ENCODE measurements around the gene ACADM. TPM values are rescaled to one million over a fixed set of nuclear protein-coding genes. Genes with fewer than 3 reads are reported as not detected.
"Not testable (repeated sequence)": the region's sequence is repeated elsewhere in the genome, so short reads cannot be mapped to it uniquely, and the experiment has no call there.

The ACADM gene
- total RNA-seq, 2 donors from 2014 or later: 33.4 to 38.1 TPM

- DNase-seq (ENCODE audit: low spot score): peak; percentile 98
- intact Hi-C loops (cut with DNase I): no loop called here
These were observed 61.7 kb downstream of the ACADM start, which contains the start of gene RABGGTB for GRCh38 chr1:75785983-75786853. Gene RABGGTB (plus strand): TSS chr1:75786256. CDS start chr1:75786272, 16 bp downstream.

GRCh38 chr1:75786901-75787493, 62.5 kb downstream of the ACADM start:
- intact Hi-C loops (cut with DNase I): no loop called here
- no peak for DNase-seq (ENCODE audit: low spot score)

GRCh38 chr1:75787524-75787923, 63.0 kb downstream of the ACADM start:
- intact Hi-C loops (cut with DNase I): no loop called here
- no peak for DNase-seq (ENCODE audit: low spot score)

- DNase-seq (ENCODE audit: low spot score): no peak
- intact Hi-C loops (cut with DNase I): no loop called here
These were observed 65.5 kb downstream of the ACADM start for GRCh38 chr1:75789988-75790387.

GRCh38 chr1:75791022-75791421, 66.5 kb downstream of the ACADM start:
- intact Hi-C loops (cut with DNase I): no loop called here
- no peak for DNase-seq (ENCODE audit: low spot score)

GRCh38 chr1:75792091-75792490, 67.6 kb downstream of the ACADM start:
- no peak for DNase-seq (ENCODE audit: low spot score)
- intact Hi-C loops (cut with DNase I): no loop called here

GRCh38 chr1:75794382-75794781, 69.9 kb downstream of the ACADM start:
- no peak for DNase-seq (ENCODE audit: low spot score)
- intact Hi-C loops (cut with DNase I): no loop called here

- no peak for DNase-seq (ENCODE audit: low spot score)
- intact Hi-C loops (cut with DNase I): no loop called here
These were observed 71.2 kb downstream of the ACADM start for GRCh38 chr1:75795703-75796193.

- no peak for DNase-seq (ENCODE audit: low spot score)
- intact Hi-C loops (cut with DNase I): no loop called here
These were observed 72.1 kb downstream of the ACADM start, which contains the start of gene MSH4 for GRCh38 chr1:75796376-75797272. Gene MSH4 (plus strand): TSS chr1:75796882. CDS start chr1:75796986, 104 bp downstream.

GRCh38 chr1:75797273-75797588, 72.7 kb downstream of the ACADM start:
- DNase-seq (ENCODE audit: low spot score): no peak
- intact Hi-C loops (cut with DNase I): no loop called here

GRCh38 chr1:75797606-75798216, 73.2 kb downstream of the ACADM start:
- DNase-seq (ENCODE audit: low spot score): no peak
- intact Hi-C loops (cut with DNase I): loop anchor here in 1 of 2 donors (1.0 kb wide), 1 partner anchor 22 kb away; no protein-coding TSS in a partner anchor

- intact Hi-C loops (cut with DNase I); DNase-seq (ENCODE audit: low spot score): not testable (repeated sequence)
These were observed 77.0 kb downstream of the ACADM start for GRCh38 chr1:75801480-75801879.

GRCh38 chr1:75808921-75809320, 84.4 kb downstream of the ACADM start:
- intact Hi-C loops (cut with DNase I): no loop called here
- no peak for DNase-seq (ENCODE audit: low spot score)

GRCh38 chr1:75810113-75810512, 85.6 kb downstream of the ACADM start:
- DNase-seq (ENCODE audit: low spot score); intact Hi-C loops (cut with DNase I): not testable (repeated sequence)

GRCh38 chr1:75811211-75811981, 86.9 kb downstream of the ACADM start:
- no peak for DNase-seq (ENCODE audit: low spot score)
- intact Hi-C loops (cut with DNase I): no loop called here

GRCh38 chr1:75812065-75812464, 87.6 kb downstream of the ACADM start:
- DNase-seq (ENCODE audit: low spot score): no peak
- intact Hi-C loops (cut with DNase I): no loop called here
